Measurements from ENCODE around the gene APRT. TPM values are rescaled to one million over a fixed set of nuclear protein-coding genes. Genes with fewer than 3 reads are reported as not detected.
"Not testable (repeated sequence)": the region's sequence is repeated elsewhere in the genome, so short reads cannot be mapped to it uniquely, and the experiment has no call there.

The APRT gene
- total RNA-seq, 2 donors from 2014 or later, result 63.8 to 64.2 TPM

DNA sequence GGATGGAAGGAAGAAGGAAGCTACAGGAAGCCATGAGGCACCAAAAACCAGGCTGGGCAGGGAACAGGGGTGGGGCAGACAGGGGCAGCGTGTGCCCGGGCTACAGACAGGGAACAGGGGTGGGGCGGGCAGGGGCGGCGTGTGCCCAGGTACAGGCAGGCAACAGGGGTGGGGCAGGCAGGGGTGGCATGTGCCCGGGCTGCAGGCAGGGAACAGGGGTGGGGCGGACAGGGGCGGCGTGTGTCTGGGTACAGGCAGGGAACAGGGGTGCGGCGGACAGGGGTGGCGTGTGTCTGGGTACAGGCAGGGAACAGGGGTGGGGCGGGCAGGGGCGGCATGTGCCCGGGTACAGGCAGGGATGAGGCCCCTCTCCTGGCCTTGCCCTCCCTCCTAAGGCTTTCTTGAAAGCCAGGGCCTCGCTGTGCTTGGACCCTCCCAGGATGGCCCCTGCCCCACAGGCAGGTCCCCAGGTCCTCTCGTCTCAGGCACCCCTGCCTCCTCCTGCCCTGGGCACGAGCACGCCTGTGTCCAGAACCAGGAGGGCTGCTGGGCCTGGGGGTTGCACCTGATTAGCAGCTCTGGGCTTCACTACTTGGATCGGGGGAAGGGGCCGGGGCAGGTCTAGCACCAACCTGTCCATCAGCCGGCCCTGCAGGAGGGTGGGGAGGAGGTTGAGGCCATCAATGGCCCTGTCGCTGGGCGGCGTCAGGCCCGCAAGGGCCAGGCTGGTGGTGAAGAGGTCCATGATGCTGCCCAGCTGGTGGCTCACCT lies 14.5 kb upstream of the APRT start:
- ATAC-seq (no peak), DNase-seq (no peak)
- intact Hi-C loops (cut with DNase I), result no loop called here

DNA sequence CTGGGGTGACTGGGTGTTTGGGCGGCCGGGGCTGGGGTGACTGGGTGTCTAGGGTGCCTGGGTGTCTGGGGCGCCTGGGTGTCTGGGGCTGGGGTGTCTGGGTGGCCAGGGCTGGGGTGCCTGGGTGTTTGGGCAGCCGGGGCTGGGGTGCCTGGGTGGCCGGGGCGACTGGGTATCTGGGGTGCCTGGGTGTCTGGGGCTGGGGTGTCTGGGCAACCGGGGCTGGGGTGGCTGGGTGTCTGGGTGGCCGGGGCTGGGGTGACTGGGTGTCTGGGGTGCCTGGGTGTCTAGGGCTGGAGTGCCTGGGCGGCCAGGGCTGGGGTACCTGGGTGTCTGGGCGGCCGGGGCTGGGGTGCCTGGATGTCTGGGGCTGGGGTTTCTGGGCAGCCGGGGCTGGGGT lies 13.4 kb upstream of the APRT start:
- no peak for DNase-seq
- intact Hi-C loops (cut with DNase I), result no loop called here
- ATAC-seq, result no peak

DNA sequence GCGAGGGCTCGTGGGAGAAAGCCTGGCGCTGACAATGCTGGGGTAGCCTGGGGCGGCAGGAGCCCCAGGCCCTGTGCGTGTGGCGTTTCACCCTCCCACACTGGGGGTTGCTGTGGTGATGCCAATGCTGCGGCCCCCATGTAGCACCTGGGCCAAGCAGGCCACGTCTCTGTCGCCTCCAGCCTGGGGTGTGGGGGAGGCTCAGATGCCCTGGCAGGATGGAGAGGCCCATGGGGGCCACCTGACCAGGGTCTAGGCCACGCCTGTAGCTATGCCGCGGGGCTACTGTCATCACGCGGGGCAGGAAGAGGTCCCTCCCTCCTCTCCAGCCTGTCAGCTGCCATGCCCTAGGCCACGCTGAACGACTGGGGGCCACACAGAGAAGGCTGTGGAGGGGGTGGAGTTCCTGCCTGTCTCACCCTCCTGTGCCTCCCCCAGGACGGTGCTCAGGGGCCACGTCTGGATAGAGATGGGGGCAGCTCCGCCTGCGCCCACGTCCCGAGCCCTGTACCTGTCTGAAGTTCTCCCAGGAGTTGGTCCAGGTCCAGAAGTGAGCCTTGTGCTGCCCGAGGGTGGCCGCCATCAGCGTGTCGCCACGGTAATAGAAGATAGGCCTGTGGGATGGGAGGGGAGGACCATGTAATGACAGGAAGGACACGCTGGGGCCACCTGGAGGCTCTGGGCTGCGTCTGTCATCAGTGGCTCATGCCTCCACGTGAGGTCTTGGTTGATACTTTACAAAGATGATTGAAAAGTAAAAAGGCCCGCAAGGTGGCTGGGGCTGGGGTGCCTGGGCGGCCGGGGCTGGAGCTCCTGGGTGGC lies 12.7 kb upstream of the APRT start:
- ATAC-seq (no peak), DNase-seq (no peak)
- intact Hi-C loops (cut with DNase I), result no loop called here

DNA sequence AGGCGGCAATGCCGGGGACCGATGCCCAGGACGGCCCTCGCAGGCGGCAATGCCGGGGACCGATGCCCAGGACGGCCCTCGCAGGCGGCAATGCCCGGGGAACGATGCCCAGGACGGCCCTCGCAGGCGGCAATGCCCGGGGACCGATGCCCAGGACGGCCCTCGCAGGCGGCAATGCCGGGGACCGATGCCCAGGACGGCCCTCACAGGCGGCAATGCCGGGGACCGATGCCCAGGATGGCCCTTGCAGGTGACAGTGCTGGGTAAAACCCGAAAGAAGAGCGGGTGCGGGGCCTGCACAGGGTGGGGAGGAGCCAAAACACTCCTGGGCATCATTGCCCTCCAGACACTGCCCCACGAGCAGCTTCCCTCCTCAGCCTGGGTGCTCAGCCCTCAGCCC lies 11.9 kb upstream of the APRT start:
- intact Hi-C loops (cut with DNase I); DNase-seq; ATAC-seq: not testable (repeated sequence)

DNA sequence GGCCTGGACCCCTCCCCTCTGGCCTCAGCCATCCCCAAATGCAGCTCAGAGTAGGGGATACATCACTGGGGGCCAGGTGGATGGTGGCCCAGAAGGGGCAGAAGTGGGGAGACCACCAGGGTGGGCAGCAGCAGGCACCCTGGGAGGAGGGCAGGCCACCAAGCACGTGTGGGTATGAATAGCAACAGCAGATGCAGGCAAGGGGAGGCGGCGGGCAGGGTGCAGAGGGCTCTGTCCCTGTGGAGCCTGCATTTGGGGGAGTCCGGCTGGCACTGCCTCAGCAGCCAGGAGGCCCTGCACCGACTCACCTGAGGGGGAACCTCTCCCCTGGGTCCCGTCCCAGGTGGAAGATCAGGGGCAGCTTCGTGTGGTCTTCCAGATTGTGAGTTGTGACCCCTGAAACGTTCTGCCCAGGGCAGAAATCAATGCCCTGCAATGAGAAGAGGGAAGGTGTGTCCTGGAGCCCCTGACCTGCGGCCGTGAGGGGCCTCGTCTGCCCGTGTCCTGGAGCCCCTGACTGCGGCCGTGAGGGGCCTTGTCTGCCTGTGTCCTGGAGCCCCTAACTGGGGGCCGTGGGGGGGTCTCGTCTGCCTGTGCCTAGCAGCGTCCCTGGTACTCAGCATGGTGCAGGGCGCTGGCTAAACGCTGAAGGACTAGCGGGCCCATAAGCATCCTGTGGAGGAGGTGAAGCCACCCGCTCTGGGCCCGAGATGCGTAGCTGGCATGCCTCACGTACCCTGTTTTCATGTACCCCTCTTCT lies 10.7 kb upstream of the APRT start:
- ATAC-seq (no peak), DNase-seq (no peak)
- intact Hi-C loops (cut with DNase I), result no loop called here

DNA sequence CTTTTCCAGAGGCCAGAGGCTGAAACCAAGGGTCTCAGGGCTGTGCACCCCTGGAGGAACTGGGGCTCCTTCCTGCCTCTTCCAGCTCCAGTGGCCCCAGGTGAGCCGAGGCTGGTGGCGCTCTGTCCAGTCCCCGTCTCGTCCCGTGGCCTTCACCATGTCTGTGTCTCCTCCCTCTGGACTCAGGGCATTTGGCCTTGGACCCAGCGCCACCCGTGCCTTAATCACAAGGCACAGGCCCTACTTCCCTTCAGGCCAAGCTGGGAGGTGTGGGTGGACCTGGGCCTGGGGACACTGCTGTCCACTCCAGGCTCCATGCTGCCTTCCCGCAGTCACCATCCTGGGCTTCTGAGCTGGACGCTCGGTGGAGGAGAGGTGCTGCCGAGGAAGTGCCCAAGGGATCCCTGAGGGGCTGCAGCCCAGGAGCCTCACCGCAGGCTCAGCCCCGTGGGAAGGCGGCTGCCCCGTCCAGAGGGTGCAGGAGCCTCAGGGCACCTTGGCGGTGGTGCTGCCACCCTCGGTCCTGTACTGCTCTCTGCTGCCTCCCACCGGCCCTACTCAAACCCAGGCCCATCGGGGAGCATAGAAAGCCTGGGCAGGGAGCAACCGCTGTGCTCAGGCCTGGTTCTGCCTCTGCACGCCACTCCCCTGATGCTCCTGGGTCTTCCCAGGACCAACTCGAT lies 9.6 kb upstream of the APRT start:
- ATAC-seq (no peak), DNase-seq (no peak)
- intact Hi-C loops (cut with DNase I), result no loop called here

DNA sequence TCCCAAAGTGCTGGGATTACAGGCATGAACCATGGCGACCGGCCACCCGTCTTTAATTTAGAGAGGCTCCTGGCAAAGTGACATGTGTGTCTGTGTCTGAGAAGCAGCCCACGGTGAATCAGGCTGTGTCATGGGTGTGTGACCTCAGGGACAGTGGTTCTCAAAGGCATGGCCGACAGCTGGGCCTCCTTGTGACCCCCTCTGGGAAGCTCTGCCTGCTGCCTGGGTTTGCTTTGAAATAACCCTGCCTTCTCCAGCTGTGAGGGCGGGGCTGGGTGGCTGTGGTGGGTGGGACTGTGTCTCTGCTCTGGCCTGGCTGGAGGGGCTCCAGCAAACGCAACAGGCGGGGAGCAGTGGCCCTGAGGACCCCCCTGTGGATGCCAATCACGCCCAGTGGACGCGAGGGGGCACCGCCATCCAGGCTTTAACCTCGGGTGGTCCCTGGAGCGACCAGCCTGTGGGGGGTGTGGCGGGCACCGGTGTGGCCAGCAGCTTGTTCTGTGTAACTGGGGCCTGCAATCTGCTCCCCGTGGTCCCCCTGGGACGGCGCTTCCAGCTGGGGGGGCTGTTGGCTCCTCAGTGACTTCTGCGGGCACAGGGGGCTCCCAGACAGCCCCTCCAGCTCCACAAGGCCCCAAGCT lies 8.8 kb upstream of the APRT start:
- intact Hi-C loops (cut with DNase I), result no loop called here
- ATAC-seq (no peak), DNase-seq (no peak)

DNA sequence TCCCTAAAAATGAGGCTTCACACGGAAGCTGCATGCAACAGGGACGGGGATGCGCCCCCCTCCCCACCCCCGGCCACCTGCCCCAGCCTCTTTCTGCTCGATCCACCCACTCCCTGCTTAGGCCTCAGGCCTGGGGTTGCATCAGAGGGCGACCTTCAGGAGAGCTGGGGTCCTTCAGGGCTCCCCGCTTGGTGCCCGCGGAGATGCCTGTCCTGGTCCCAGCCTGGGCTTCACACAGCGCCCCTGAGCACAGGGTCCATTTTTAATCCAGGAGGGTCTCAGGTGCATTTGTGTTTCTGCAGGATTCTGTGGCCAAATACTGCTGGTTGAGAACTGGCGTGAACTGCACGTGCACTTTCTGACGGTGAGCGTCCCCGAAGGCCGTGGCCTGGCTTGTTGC lies 7.4 kb upstream of the APRT start:
- intact Hi-C loops (cut with DNase I), result loop anchor here (10.0 kb wide), 2 partner anchors 346 to 396 kb away; partner anchors contain the start of gene ZNF778 (in 1 of the 2)
- DNase-seq (no peak), ATAC-seq (no peak)

DNA sequence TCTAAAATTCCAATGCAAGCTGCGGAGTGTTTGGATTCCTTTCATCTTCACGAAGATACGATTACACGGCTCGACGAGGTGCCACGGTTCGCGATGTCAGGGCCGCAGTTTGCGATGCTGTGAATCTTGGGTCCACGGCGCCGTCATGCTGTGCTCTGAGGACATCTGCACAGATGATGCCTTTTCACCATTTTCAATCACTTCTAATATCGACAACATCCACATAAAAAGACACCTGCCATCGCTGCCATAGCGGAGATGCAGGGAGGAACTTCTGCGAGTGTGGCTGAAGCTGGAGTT lies 6.8 kb upstream of the APRT start:
- no peak for ATAC-seq
- intact Hi-C loops (cut with DNase I), result loop anchor here (10.0 kb wide), 2 partner anchors 346 to 396 kb away; partner anchors contain the start of gene ZNF778 (in 1 of the 2)

DNA sequence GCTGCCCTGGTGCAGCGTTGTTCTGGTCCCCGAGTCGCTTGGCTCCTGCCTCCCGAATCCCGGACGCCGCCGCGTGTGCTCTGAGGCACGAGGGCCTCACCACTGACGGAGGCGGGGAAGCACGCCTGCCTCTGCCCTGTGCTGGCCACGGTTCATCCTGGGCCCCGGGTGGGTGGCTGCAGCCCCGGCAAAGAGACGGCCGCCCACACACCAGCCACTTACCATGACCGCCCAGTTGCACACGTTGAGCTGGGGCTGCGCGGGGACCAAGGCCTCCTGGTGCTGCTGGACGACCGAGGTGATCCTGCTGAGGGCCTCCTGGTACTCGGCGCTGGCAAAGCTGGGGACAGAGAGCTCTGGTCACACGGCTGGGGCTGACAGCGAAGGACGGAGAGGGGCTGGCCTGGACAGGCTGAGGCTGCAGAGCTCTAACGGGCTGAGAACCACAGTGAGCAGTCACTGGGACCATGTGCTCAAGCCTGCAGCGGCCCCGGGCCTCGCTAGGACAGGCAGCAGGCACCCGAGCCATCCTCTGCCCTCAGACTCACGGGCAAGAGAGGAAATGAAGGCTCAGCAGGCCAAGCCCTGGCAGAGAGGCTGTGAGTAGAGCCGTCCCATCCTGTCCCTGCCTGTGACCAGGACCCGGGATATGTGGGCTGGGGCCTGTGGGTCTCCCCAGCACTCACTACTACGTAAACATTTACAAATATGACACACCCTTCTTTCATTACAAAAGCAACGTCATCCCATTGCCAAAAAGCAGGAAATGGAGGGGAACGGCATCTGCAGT lies 6.3 kb upstream of the APRT start:
- intact Hi-C loops (cut with DNase I), result loop anchor here (2.0 to 10.0 kb wide), 3 partner anchors 347 to 397 kb away; partner anchors contain the start of gene ZNF778 (in 1 of the 2)

More for the DNA sequence above, 6.8 kb upstream of the APRT start:
- DNase-seq, result no peak

DNA sequence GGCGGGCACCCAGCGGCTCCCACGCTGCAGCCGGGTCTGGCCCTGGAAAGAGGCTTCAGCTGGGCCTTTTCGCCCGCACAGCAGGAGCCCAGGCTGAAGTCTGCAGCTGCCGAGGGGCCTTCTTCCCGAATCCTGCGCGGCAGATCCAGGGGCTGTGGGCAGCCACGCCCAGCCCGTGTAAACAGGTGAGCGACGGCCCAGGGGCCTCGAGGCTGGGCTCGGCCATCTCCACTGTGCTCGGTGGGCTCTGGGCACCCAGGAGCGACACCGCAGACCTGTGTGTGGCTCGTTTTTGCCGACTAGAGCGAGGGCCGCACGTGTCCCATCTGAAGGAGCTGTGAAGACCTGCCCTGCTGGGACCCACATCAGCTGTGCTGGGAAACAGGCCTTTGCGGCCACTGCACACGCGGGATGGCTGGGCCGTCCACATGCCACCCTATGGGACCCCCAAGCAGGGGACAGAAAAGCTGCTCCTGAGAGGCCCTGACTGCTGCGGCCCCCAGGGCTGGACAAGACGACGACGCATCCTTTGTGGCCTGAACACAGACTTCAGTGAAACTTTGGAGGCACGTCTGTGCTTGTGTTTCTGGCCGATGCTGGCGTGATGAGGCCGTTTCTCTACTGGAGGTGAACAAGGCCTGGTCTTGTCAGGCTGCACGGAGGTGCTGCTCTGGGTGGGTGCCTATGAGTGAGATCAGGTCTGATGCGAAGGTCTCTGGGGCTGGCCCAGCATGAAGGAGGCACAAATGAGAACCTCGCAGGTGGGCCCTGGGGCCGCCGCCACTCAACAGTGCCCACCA lies 5.2 kb upstream of the APRT start:
- ATAC-seq (no peak), DNase-seq (no peak)
- intact Hi-C loops (cut with DNase I), result loop anchor here (2.0 to 10.0 kb wide), 3 partner anchors 348 to 398 kb away; partner anchors contain the start of gene ZNF778 (in 1 of the 2)

More for the DNA sequence above, 6.3 kb upstream of the APRT start:
- ATAC-seq, result no peak
- DNase-seq, result no peak

DNA sequence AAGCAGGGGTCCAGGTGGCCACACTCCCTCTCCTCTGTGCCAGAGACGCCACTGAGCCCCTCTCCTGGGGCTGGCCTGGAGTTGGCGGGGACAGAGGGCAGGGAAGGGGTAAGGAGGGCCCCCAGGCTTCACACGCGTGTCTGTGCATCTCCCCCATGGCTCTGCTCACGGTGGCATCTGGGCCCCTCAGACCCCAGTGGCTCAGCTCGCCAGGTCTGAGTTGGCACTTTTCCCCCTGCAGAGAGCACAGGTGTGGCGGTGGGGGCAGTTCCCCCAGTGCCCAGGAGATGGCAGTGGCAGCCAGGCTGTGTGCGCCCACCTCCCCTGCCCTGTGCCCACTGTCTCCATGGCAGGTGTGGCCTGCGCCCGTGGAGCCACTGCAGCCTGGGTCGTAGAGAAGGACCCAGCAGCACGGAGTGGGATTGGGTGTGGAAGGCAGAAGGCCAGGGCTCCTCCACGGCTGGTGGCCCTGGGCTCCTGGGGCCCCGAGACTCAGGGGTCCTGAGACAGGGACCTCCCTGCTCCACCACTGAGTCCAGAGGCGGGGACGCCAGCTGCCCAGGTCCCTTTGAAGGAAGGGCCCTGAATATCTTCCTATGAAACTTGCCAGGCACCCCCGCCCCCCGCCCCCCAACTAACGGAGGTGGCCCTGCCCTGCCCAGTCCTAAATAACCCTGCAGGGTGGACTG lies 4.3 kb upstream of the APRT start:
- ATAC-seq (no peak), DNase-seq (peak; percentile 45)
- intact Hi-C loops (cut with DNase I), result loop anchor here (2.0 to 10.0 kb wide), 3 partner anchors 349 to 399 kb away; partner anchors contain the start of gene ZNF778 (in 1 of the 2)

DNA sequence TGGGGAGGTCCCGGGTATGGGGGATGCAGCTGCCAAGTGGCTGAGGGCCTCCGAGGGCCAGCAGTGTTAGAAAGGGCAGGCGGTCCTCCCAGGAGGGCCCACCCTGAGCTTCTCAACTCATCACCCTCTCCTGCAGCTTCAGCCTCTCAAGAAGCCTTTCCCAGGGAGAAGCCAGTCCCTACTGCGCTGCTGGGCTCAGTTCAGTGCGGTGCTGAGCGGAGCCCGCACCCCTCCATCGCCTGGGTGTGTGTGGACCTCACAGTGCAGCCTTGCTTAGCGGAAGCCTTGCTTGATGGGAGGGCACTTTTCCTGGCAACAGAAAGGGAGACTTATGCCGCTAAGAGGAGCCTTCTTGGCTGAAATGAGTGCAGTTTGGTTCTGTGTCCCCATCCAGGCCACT lies 3.5 kb upstream of the APRT start:
- intact Hi-C loops (cut with DNase I), result loop anchor here (10.0 kb wide), 2 partner anchors 350 to 400 kb away; partner anchors contain the start of gene ZNF778 (in 1 of the 2)
- DNase-seq (no peak), ATAC-seq (no peak)

DNA sequence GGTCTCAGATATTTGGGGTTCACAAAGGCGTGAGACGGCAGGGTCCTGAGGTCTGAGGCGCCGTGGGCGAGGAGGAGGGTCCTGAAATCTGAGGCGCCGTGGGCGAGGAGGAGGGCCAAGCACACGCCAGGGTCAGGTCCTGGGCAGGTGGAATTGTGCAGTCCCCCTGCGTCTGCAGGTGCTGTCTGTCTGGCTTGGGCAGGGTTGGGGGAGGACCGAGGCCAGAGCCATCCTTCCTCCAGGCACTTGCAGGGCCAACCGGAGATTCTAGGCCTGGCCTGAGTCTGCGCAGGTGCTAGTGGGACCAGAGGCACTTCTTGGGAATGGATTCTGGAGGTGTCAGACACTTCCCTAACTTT lies 2.4 kb upstream of the APRT start:
- intact Hi-C loops (cut with DNase I), result loop anchor here (10.0 kb wide), 2 partner anchors 351 to 401 kb away; partner anchors contain the start of gene ZNF778 (in 1 of the 2)
- DNase-seq (no peak), ATAC-seq (no peak)

DNA sequence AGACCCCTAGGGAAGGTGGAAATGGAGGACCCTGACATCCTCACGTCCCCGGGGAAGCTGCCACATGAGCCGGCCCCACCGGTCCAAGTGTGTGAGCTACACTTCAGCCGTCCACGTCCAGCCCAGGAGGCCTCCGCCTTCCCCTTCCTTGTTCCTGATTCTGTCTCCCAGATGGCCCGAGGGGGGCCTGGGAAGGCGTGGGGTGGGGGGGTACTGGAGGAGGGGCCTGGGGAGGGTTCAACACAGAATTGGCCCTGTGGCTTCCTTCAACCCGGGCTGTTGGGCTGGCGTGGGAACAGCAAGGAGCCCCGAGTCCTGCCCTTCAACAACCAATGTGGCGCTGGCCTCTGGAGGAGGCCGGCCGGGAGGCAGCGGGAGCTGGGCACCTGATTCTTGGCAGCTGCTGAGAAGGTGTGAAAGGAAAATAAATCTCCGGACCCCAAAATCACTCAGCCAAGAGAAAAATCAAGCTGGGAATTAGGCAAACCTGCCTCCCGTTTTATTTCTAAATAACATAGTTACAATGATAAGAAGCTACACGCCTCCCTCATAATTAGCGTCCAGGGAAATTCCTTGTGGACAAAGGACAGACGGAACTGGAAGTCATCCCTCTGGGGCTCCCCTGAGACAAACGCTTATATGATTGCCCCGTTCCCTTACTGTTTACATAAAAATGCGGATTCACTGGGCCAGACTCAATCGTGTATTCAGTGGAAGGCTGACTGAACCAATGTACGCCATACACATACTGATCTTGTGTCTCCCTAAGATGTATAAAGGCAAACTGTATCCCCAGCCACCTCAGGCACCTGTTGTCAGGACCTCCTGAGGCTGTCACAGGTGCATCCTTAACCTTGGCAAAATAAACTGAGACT lies 1.8 kb upstream of the APRT start:
- ATAC-seq (no peak), DNase-seq (no peak)
- intact Hi-C loops (cut with DNase I), result loop anchor here (10.0 kb wide), 2 partner anchors 351 to 401 kb away; partner anchors contain the start of gene ZNF778 (in 1 of the 2)
